Amygdala (tissue), 56 donors: ENCODE data around the gene ACOT7.
A peak's percentile ranks its signal among the peaks of the same experiment; 100 is the strongest.
"Not testable (repeated sequence)": the region's sequence is repeated elsewhere in the genome, so short reads cannot be mapped to it uniquely, and the experiment has no call there.

ENCODE experiments used
- DNase-seq, 56 donors: peaks; one replicate each; lab custom pipeline; 2025; lab: John Stamatoyannopoulos, UW

Gene ACOT7

GRCh38 chr1:6401673-6402072 is 8.1 kb upstream of the ACOT7 start:
- no peak for DNase-seq

GRCh38 chr1:6399294-6399693 is 5.7 kb upstream of the ACOT7 start:
- no peak for DNase-seq

- no peak for DNase-seq
Measured at GRCh38 chr1:6397844-6398441, 4.4 kb upstream of the ACOT7 start.

GRCh38 chr1:6396998-6397397 is 3.4 kb upstream of the ACOT7 start:
- no peak for DNase-seq

GRCh38 chr1:6395781-6396244 is 2.2 kb upstream of the ACOT7 start:
- DNase-seq = not testable (repeated sequence)

- not testable (repeated sequence) for DNase-seq
Measured at GRCh38 chr1:6395130-6395529, 1.6 kb upstream of the ACOT7 start.

- peak in 6 of 56 donors; percentile 8 to 49 (median 28) for DNase-seq
Measured at GRCh38 chr1:6392809-6393399, 663 bp downstream of the ACOT7 start.

GRCh38 chr1:6391951-6392808 is 1.4 kb downstream of the ACOT7 start:
- peak in 3 of 56 donors; percentile 22 to 35 (median 23) for DNase-seq

- DNase-seq = no peak
Measured at GRCh38 chr1:6389971-6390370, 3.6 kb downstream of the ACOT7 start.

- DNase-seq = no peak
Measured at GRCh38 chr1:6386371-6386949, 7.1 kb downstream of the ACOT7 start.

- peak in 39 of 56 donors; percentile 8 to 69 (median 35) for DNase-seq
Measured at GRCh38 chr1:6385488-6386191, 7.9 kb downstream of the ACOT7 start.

GRCh38 chr1:6384962-6385361 is 8.6 kb downstream of the ACOT7 start:
- DNase-seq = peak in 51 of 56 donors; percentile 18 to 90 (median 64)

GRCh38 chr1:6384135-6384534 is 9.4 kb downstream of the ACOT7 start:
- DNase-seq = no peak

GRCh38 chr1:6380037-6380436 is 13.5 kb downstream of the ACOT7 start:
- DNase-seq = no peak

GRCh38 chr1:6378096-6378746 is 15.3 kb downstream of the ACOT7 start:
- DNase-seq = no peak

GRCh38 chr1:6373961-6374720 is 19.4 kb downstream of the ACOT7 start:
- DNase-seq = no peak

- DNase-seq = not testable (repeated sequence)
Measured at GRCh38 chr1:6372236-6372635, 21.3 kb downstream of the ACOT7 start.

- no peak for DNase-seq
Measured at GRCh38 chr1:6370006-6370405, 23.6 kb downstream of the ACOT7 start.

GRCh38 chr1:6367381-6368012 is 26.1 kb downstream of the ACOT7 start:
- DNase-seq = peak in 22 of 56 donors; percentile 13 to 61 (median 29)
